Esophagus muscularis mucosa (tissue), 4 donors: Measurements from ENCODE around the gene FZD1. TPM values are rescaled to one million over a fixed set of nuclear protein-coding genes. Genes with fewer than 3 reads are reported as not detected.
"Not testable (repeated sequence)": the region's sequence is repeated elsewhere in the genome, so short reads cannot be mapped to it uniquely, and the experiment has no call there.

Experiments
- DNase-seq: peaks from one replicate; pipeline ENCODE4 v3.0.0-alpha.2; 2017; ENCODE audit errors: extremely low spot score
- H3K27ac ChIP-seq, 4 donors: fragments of 200-600 bp; sonication (generic); replicated peaks in 1 of 4; 1 replicate in 3 of 4; 2 replicates in 1 of 4; pipeline ENCODE4 v1.5.1; 2016 to 2019; ENCODE audit warnings: mild to moderate bottlenecking in 1 of 4
- H3K27me3 ChIP-seq, 4 donors: fragments of 200-600 bp; sonication (generic); one replicate each; pipeline versions ENCODE4 v1.5.1 to v1.6.0; 2016 to 2019
- H3K36me3 ChIP-seq, 4 donors: fragments of 200-600 bp; sonication (generic); one replicate each; pipeline ENCODE4 v1.5.1; 2016 to 2019
- H3K4me1 ChIP-seq, 4 donors: fragments of 200-600 bp; sonication (generic); one replicate each; pipeline ENCODE4 v1.5.1; 2016 to 2019
- H3K4me3 ChIP-seq, 4 donors: fragments of 200-600 bp; sonication (generic); 1 replicate in 2 of 4; 2 replicates in 2 of 4; pipeline ENCODE4 v1.5.1; 2016 to 2019; ENCODE audit warnings: mild to moderate bottlenecking in 4 of 4, moderate library complexity in 1 of 4
- H3K9me3 ChIP-seq, 4 donors: fragments of 200-600 bp; sonication (generic); 1 replicate in 3 of 4; 2 replicates in 1 of 4; pipeline ENCODE4 v1.5.1; 2016 to 2019
- CTCF ChIP-seq, 3 experiments: fragments of 200-600 bp in 2 of 3; fragments of 450-650 bp in 1 of 3; sonication (generic) in 2 of 3; IDR thresholded peaks; one replicate each; pipeline ENCODE4 v1.5.1; 2017 to 2019; ENCODE audit warnings: antibody characterized with exemption in 3 of 3, mild to moderate bottlenecking in 2 of 3, moderate library complexity in 1 of 3
- EP300 ChIP-seq: sonication (generic); formaldehyde crosslinking; IDR thresholded peaks from one replicate; pipeline ENCODE4 v1.6.1; 2017; ENCODE audit warnings: antibody characterized with exemption
- POLR2A ChIP-seq: fragments of 450-650 bp; IDR thresholded peaks from one replicate; pipeline ENCODE4 v1.6.1; 2017; ENCODE audit warnings: antibody characterized with exemption, moderate library complexity, mild to moderate bottlenecking, low read depth
- POLR2AphosphoS5 ChIP-seq, 2 donors: sonication (generic); formaldehyde crosslinking; IDR thresholded peaks; one replicate each; pipeline ENCODE4 v1.6.1; 2017; ENCODE audit warnings: antibody characterized with exemption in 2 of 2
- WGBS: methylation state at CpG from one replicate; pipeline ENCODE4 v1.1.5; 2018; 5-methylcytosine and 5-hydroxymethylcytosine counted together
- intact Hi-C: fragments of 100-400 bp; cut with DNase I; formaldehyde crosslinking; loops from one replicate; pipeline ENCODE4 v1.15.1; 2023
- total RNA-seq, 4 donors: library from RNA; depleted of rRNA; stranded (reverse); fragments of >200 nt; gene quantifications; one replicate each; pipeline versions ENCODE4 v1.1.0 to v1.2.1, GENCODE V29; 2016

Gene FZD1
- total RNA-seq, 4 donors from 2014 or later, result 12.0 to 22.2 (median 17.4) TPM

GRCh38 chr7:91302794-91303193 is 38.6 kb downstream of the FZD1 start:
- TF ChIP-seq CTCF (IDR thresholded peaks at IDR 0.05) (no peak), EP300 (no peak), POLR2A (no peak), POLR2AphosphoS5 (IDR thresholded peaks at IDR 0.05) (no peak)
- H3K27ac ChIP-seq, result no peak overlapping the region
- WGBS, result 63% methylated on average over 2 of the region's 2 CpGs
- H3K27me3 ChIP-seq, result no peaks in the 10 kb centered on the region
- H3K9me3 ChIP-seq, result no peaks in the 10 kb centered on the region
- H3K4me1 ChIP-seq, result no peaks in the 10 kb centered on the region
- no peaks in the 10 kb centered on the region for H3K36me3 ChIP-seq
- intact Hi-C loops, result no loop called here
- no peak for DNase-seq
- H3K4me3 ChIP-seq, result no peak overlapping the region

GRCh38 chr7:91306266-91306665 is 42.0 kb downstream of the FZD1 start:
- Histone ChIP-seq H3K27me3 (no peaks in the 10 kb centered on the region), H3K27ac (no peak overlapping the region), H3K9me3 (no peaks in the 10 kb centered on the region), H3K4me3 (no peak overlapping the region), H3K36me3 (no peaks in the 10 kb centered on the region), H3K4me1 (peaks cover 0 to under 1% (median 0%) of the 10 kb centered on the region in 4 donors)
- WGBS, result 96% methylated on average over 2 of the region's 2 CpGs
- TF ChIP-seq POLR2AphosphoS5 (IDR thresholded peaks at IDR 0.05), result no peak
- TF ChIP-seq POLR2A, result no peak
- TF ChIP-seq CTCF (IDR thresholded peaks at IDR 0.05), result no peak
- TF ChIP-seq EP300, result no peak
- no peak for DNase-seq
- intact Hi-C loops, result no loop called here

GRCh38 chr7:91307467-91307866 is 43.2 kb downstream of the FZD1 start:
- no peaks in the 10 kb centered on the region for H3K9me3 ChIP-seq
- H3K27ac ChIP-seq, result no peak overlapping the region
- intact Hi-C loops, result no loop called here
- TF ChIP-seq POLR2AphosphoS5 (IDR thresholded peaks at IDR 0.05), result no peak
- no peak for TF ChIP-seq EP300
- TF ChIP-seq POLR2A, result no peak
- TF ChIP-seq CTCF (IDR thresholded peaks at IDR 0.05), result no peak
- no peaks in the 10 kb centered on the region for H3K27me3 ChIP-seq
- 94% methylated on average over 3 of the region's 3 CpGs for WGBS
- H3K4me1 ChIP-seq, result peaks cover 0 to 5% (median 2%) of the 10 kb centered on the region in 4 donors
- no peak for DNase-seq
- H3K4me3 ChIP-seq, result no peak overlapping the region
- no peaks in the 10 kb centered on the region for H3K36me3 ChIP-seq

- intact Hi-C loops, H3K9me3 ChIP-seq, DNase-seq, H3K27me3 ChIP-seq, H3K36me3 ChIP-seq, H3K4me3 ChIP-seq, H3K27ac ChIP-seq, H3K4me1 ChIP-seq: not testable (repeated sequence)
- 73% methylated on average over 3 of the region's 3 CpGs for WGBS
These were observed 44.0 kb downstream of the FZD1 start for GRCh38 chr7:91308191-91308590.

GRCh38 chr7:91310830-91311460 is 46.7 kb downstream of the FZD1 start:
- DNase-seq, result no peak
- WGBS, result 88% methylated on average over 7 of the region's 7 CpGs

More at GRCh38 chr7:91310830-91311460, 46.7 kb downstream of the FZD1 start:
- no peaks in the 10 kb centered on the region for H3K36me3 ChIP-seq
- intact Hi-C loops, result no loop called here
- H3K27ac ChIP-seq, result peak overlapping the region in 2 of 4 donors; percentile 24 to 51
- H3K9me3 ChIP-seq, result no peaks in the 10 kb centered on the region
- no peak overlapping the region for H3K4me3 ChIP-seq
- peaks cover 0 to 5% (median 2%) of the 10 kb centered on the region in 4 donors for H3K4me1 ChIP-seq
- no peaks in the 10 kb centered on the region for H3K27me3 ChIP-seq
- TF ChIP-seq CTCF (IDR thresholded peaks at IDR 0.05) (no peak), POLR2AphosphoS5 (IDR thresholded peaks at IDR 0.05) (no peak), POLR2A (no peak), EP300 (no peak)
